ENCODE measurements around the gene MGAT5. TPM values are rescaled to one million over a fixed set of nuclear protein-coding genes. Genes with fewer than 3 reads are reported as not detected.

MGAT5 gene
- total RNA-seq, 2 experiments from 2014 or later, result 36.9 to 42.2 TPM

- no peak for ATAC-seq
- peaks cover 66% of the 10 kb centered on the region for H3K4me1 Mint-ChIP-seq (ENCODE audit: low read depth)
- CTCF ChIA-PET, result interaction anchor here (1.3 to 1.6 kb wide), 2 partner anchors 12 to 149 kb away, joined by 4 to 5 read pairs; no protein-coding TSS in a partner anchor
Measured at GRCh38 chr2:134262684-134263083, 8.8 kb downstream of the MGAT5 start.

GRCh38 chr2:134268265-134268664 is 14.4 kb downstream of the MGAT5 start:
- H3K27me3 Mint-ChIP-seq, result no peaks in the 10 kb centered on the region
- ChIA-PET POLR2A (interaction anchor here (0.6 kb wide), 1 partner anchor 11 kb away, joined by 3 read pairs; no protein-coding TSS in a partner anchor), CTCF (interaction anchor here (1.1 kb wide), 1 partner anchor 10 kb away, joined by 3 read pairs; no protein-coding TSS in a partner anchor)
- no peak for ATAC-seq
- peaks cover 26% of the 10 kb centered on the region for H3K36me3 Mint-ChIP-seq (ENCODE audit: low read depth)
- no peak overlapping the region for H3K27ac Mint-ChIP-seq
- no peak overlapping the region for H3K4me3 Mint-ChIP-seq
- TF ChIP-seq, protein P1, sequence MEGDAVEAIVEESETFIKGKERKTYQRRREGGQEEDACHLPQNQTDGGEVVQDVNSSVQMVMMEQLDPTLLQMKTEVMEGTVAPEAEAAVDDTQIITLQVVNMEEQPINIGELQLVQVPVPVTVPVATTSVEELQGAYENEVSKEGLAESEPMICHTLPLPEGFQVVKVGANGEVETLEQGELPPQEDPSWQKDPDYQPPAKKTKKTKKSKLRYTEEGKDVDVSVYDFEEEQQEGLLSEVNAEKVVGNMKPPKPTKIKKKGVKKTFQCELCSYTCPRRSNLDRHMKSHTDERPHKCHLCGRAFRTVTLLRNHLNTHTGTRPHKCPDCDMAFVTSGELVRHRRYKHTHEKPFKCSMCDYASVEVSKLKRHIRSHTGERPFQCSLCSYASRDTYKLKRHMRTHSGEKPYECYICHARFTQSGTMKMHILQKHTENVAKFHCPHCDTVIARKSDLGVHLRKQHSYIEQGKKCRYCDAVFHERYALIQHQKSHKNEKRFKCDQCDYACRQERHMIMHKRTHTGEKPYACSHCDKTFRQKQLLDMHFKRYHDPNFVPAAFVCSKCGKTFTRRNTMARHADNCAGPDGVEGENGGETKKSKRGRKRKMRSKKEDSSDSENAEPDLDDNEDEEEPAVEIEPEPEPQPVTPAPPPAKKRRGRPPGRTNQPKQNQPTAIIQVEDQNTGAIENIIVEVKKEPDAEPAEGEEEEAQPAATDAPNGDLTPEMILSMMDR (IDR thresholded peaks at IDR 0.05), result no peak
- H3K9me3 Mint-ChIP-seq, result no peaks in the 10 kb centered on the region
- peaks cover 51% of the 10 kb centered on the region for H3K4me1 Mint-ChIP-seq (ENCODE audit: low read depth)
- intact Hi-C loops (cut with micrococcal nuclease), result no loop called here
- no peak for DNase-seq

More at GRCh38 chr2:134262684-134263083, 8.8 kb downstream of the MGAT5 start:
- TF ChIP-seq, protein P1 (IDR thresholded peaks at IDR 0.05), result no peak
- POLR2A ChIA-PET, result interaction anchor here (1.4 to 1.6 kb wide), 2 partner anchors 9 to 10 kb away, joined by 3 to 4 read pairs; partner anchors contain the start of gene MGAT5
- peaks cover 12% of the 10 kb centered on the region for H3K36me3 Mint-ChIP-seq (ENCODE audit: low read depth)
- H3K27ac Mint-ChIP-seq, result no peak overlapping the region
- H3K9me3 Mint-ChIP-seq, result no peaks in the 10 kb centered on the region
- intact Hi-C loops (cut with micrococcal nuclease), result no loop called here
- no peak overlapping the region for H3K4me3 Mint-ChIP-seq
- H3K27me3 Mint-ChIP-seq, result no peaks in the 10 kb centered on the region
- DNase-seq, result no peak

DNA sequence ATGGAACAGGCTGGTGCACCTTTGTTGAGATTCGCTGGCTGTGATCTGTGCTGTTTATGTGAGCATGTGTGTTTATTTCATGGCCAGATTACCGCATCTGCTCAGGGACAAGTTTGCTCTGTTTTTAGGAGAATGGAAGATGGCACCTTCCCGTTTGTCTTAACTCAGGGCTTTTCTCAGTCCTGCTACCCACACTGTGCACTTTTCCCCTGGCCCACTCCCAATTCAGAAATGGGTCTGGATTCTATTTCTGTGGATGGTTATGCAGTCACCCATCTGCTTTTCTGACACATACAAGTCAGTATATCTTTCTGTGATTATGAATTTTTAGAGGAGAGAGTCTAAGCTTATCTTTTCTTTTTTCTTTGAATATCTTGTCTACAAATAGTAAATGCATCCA is 15.4 kb downstream of the MGAT5 start:
- no peak overlapping the region for H3K27ac Mint-ChIP-seq

GRCh38 chr2:134269972-134270735 is 16.3 kb downstream of the MGAT5 start:
- Mint-ChIP-seq H3K4me3 (no peak overlapping the region), H3K36me3 (ENCODE audit: low read depth) (peaks cover 30% of the 10 kb centered on the region)

More for the DNA sequence above, 15.4 kb downstream of the MGAT5 start:
- H3K9me3 Mint-ChIP-seq, result no peaks in the 10 kb centered on the region
- H3K36me3 Mint-ChIP-seq (ENCODE audit: low read depth), result peaks cover 31% of the 10 kb centered on the region
- ChIA-PET CTCF (interaction anchor here (1.1 to 1.5 kb wide), 3 partner anchors 9 to 151 kb away, joined by 3 to 5 read pairs (median 3); no protein-coding TSS in a partner anchor), POLR2A (no interaction called here)
- H3K27me3 Mint-ChIP-seq, result no peaks in the 10 kb centered on the region
- H3K4me1 Mint-ChIP-seq (ENCODE audit: low read depth), result peaks cover 54% of the 10 kb centered on the region
- ATAC-seq (no peak), DNase-seq (no peak)
- H3K4me3 Mint-ChIP-seq, result no peak overlapping the region
- intact Hi-C loops (cut with micrococcal nuclease), result no loop called here
- TF ChIP-seq, protein P1 (IDR thresholded peaks at IDR 0.05), result no peak

More at GRCh38 chr2:134269972-134270735, 16.3 kb downstream of the MGAT5 start:
- POLR2A ChIA-PET, result interaction anchor here (1.0 to 1.5 kb wide), 2 partner anchors 16 to 150 kb away, joined by 4 read pairs; partner anchors contain the start of gene MGAT5
- DNase-seq (no peak), ATAC-seq (no peak)
- Mint-ChIP-seq H3K27me3 (no peaks in the 10 kb centered on the region), H3K4me1 (ENCODE audit: low read depth) (peaks cover 60% of the 10 kb centered on the region), H3K9me3 (no peaks in the 10 kb centered on the region), H3K27ac (no peak overlapping the region)
- TF ChIP-seq, protein P1 (IDR thresholded peaks at IDR 0.05), result no peak
- CTCF ChIA-PET, result interaction anchor here (1.0 to 1.5 kb wide), 6 partner anchors 9 to 152 kb away, joined by 3 to 5 read pairs (median 4); no protein-coding TSS in a partner anchor
- intact Hi-C loops (cut with micrococcal nuclease), result no loop called here
